Measurements from ENCODE around the gene TGIF1. TPM values are rescaled to one million over a fixed set of nuclear protein-coding genes. Genes with fewer than 3 reads are reported as not detected.

The TGIF1 gene
- total and polyA plus RNA-seq, 9 of the 15 experiments (the other 6 are each of a cell fraction or from before 2014, with no cell fraction given) = 16.1 to 77.7 (median 44.6) TPM

- no peak overlapping the region for H3K4me2 ChIP-seq (ENCODE audit: insufficient read depth, low read length)
- H3K9me3 ChIP-seq (replicated peaks; ENCODE audit: control insufficient read depth, insufficient read depth, low read depth, low read length) = no peaks in the 10 kb centered on the region
- CTCF ChIA-PET (ENCODE audit: low intra/inter-chr PET ratio) = no interaction called here
- TF ChIP-seq ZNF143 (CRISPR knock-in tag; IDR thresholded peaks at IDR 0.05) (no peak), NEUROD1 (IDR thresholded peaks at IDR 0.05; ENCODE audit: borderline replicate concordance, low read depth, low read length, partially characterized antibody) (no peak), SMARCA5 (IDR thresholded peaks at IDR 0.05) (no peak), RBM34 (IDR thresholded peaks at IDR 0.05; ENCODE audit: borderline replicate concordance, insufficient read depth, low read length) (no peak), ZKSCAN1 (IDR thresholded peaks at IDR 0.05; ENCODE audit: low read depth, low read length) (0 out of 2 replicates have a peak, but pooled peaks have one; percentile 14), ZNF507 (tag; conservative IDR thresholded peaks at IDR 0.05) (no peak)
- 35% methylated on average over 7 of the region's 7 CpGs for WGBS (ENCODE audit: insufficient coverage, low coverage, missing lambda C conversion rate)
- no peaks in the 10 kb centered on the region for H4K20me1 ChIP-seq (replicated peaks; ENCODE audit: control insufficient read depth, insufficient read depth, low read length)
- peak overlapping the region; percentile 21 for H2AFZ ChIP-seq (ENCODE audit: low read depth, low read length)
- in situ Hi-C loops (cut with MboI) (no loop called here), intact Hi-C loops (cut with micrococcal nuclease) (no loop called here)
- ATAC-seq = no peak; the same call in 2 of the 3 replicates
- H3K4me1 ChIP-seq (replicated peaks in 1 of 2; ENCODE audit: control insufficient read depth in 2 of 2, insufficient read depth in 2 of 2, low read length in 2 of 2) = peaks cover 0 to 9% of the 10 kb centered on the region in 2 experiments; a peak in 4 of 5 replicates
- H3K9me1 ChIP-seq (ENCODE audit: control insufficient read depth, insufficient read depth, low read length) = no peaks in the 10 kb centered on the region
- H3K4me3 ChIP-seq = no peak overlapping the region
- no peak for FAIRE-seq
- BruUV-seq (replicated peaks) = no TSS peak
- no peaks in the 10 kb centered on the region for H3K27me3 ChIP-seq (ENCODE audit: control insufficient read depth in 2 of 2, insufficient read depth in 2 of 2, low read length in 2 of 2)
- no peak for DNase-seq (ENCODE audit: extremely low read depth in 1 of 4, low spot score in 3 of 4)
- POLR2A ChIA-PET = interaction anchor here (2.1 kb wide), 1 partner anchor 10 kb away, joined by 7 read pairs; no protein-coding TSS in a partner anchor
- peak overlapping the region in 1 of 2 experiments; percentile 29; a peak in 1 of 4 replicates for H3K9ac ChIP-seq (ENCODE audit: insufficient read depth in 1 of 2, low read depth in 2 of 2, low read length in 2 of 2)
- no peak overlapping the region for H3K27ac ChIP-seq (ENCODE audit: extremely low read depth, low read depth, low read length)
- H3K36me3 ChIP-seq (ENCODE audit: control insufficient read depth, insufficient read depth, low read length) = no peaks in the 10 kb centered on the region
- H3K79me2 ChIP-seq (ENCODE audit: control insufficient read depth, insufficient read depth, low read length) = no peaks in the 10 kb centered on the region
Measured at GRCh38 chr18:3486512-3486911, 36.5 kb downstream of the TGIF1 start.

GRCh38 chr18:3489462-3489861 is 39.5 kb downstream of the TGIF1 start:
- H3K79me2 ChIP-seq (ENCODE audit: control insufficient read depth, insufficient read depth, low read length) = no peaks in the 10 kb centered on the region
- H2AFZ ChIP-seq (ENCODE audit: low read depth, low read length) = no peak overlapping the region
- H3K4me2 ChIP-seq (ENCODE audit: insufficient read depth, low read length) = no peak overlapping the region
- no peak overlapping the region for H3K27ac ChIP-seq (ENCODE audit: extremely low read depth, low read depth, low read length)
- intact Hi-C loops (cut with micrococcal nuclease) = no loop called here
- BruUV-seq (replicated peaks) = no TSS peak
- ChIA-PET CTCF (ENCODE audit: low intra/inter-chr PET ratio) (no interaction called here), POLR2A (no interaction called here)
- no peak overlapping the region for H3K9ac ChIP-seq (ENCODE audit: insufficient read depth in 1 of 2, low read depth in 2 of 2, low read length in 2 of 2)
- DNase-seq (ENCODE audit: extremely low read depth in 1 of 4, low spot score in 3 of 4) (no peak), FAIRE-seq (no peak), ATAC-seq (no peak)
- H3K9me1 ChIP-seq (ENCODE audit: control insufficient read depth, insufficient read depth, low read length) = no peaks in the 10 kb centered on the region
- in situ Hi-C loops (cut with MboI) = no loop called here
- no peaks in the 10 kb centered on the region for H3K27me3 ChIP-seq (ENCODE audit: control insufficient read depth in 2 of 2, insufficient read depth in 2 of 2, low read length in 2 of 2)
- 59% methylated on average over 6 of the region's 6 CpGs for WGBS (ENCODE audit: insufficient coverage, low coverage, missing lambda C conversion rate)
- no peak overlapping the region for H3K4me3 ChIP-seq
- H4K20me1 ChIP-seq (replicated peaks; ENCODE audit: control insufficient read depth, insufficient read depth, low read length) = no peaks in the 10 kb centered on the region
- H3K36me3 ChIP-seq (ENCODE audit: control insufficient read depth, insufficient read depth, low read length) = no peaks in the 10 kb centered on the region
- no peaks in the 10 kb centered on the region for H3K9me3 ChIP-seq (replicated peaks; ENCODE audit: control insufficient read depth, insufficient read depth, low read depth, low read length)
- H3K4me1 ChIP-seq (replicated peaks in 1 of 2; ENCODE audit: control insufficient read depth in 2 of 2, insufficient read depth in 2 of 2, low read length in 2 of 2) = no peaks in the 10 kb centered on the region
- TF ChIP-seq MEIS2 (IDR thresholded peaks at IDR 0.05; ENCODE audit: partially characterized antibody) (peak; percentile 26), E2F5 (CRISPR knock-in tag; IDR thresholded peaks at IDR 0.05) (no peak), SPI1 (IDR thresholded peaks at IDR 0.05; ENCODE audit: borderline replicate concordance, low read depth, low read length) (peak; percentile 84)

All from K562 (cell line).